Muscle of leg (tissue), 11 donors: ENCODE measurements around the gene SHANK3. TPM values are rescaled to one million over a fixed set of nuclear protein-coding genes. Genes with fewer than 3 reads are reported as not detected.

Experiments used
- DNase-seq: peaks from one replicate; pipeline ENCODE4 v3.0.0; 2013
- H3K27ac ChIP-seq: one replicate; pipeline ENCODE4 v1.5.1; 2013; ENCODE audit warnings: mild to moderate bottlenecking, low read length, control low read depth
- H3K27me3 ChIP-seq: one replicate; pipeline ENCODE4 v1.6.1; 2013; ENCODE audit warnings: low read length; ENCODE audit not compliant: control insufficient read depth, insufficient read depth
- H3K36me3 ChIP-seq: one replicate; pipeline ENCODE4 v1.6.1; 2013; ENCODE audit warnings: low read length; ENCODE audit not compliant: control insufficient read depth, insufficient read depth
- H3K4me1 ChIP-seq: one replicate; pipeline ENCODE4 v1.6.1; 2013; ENCODE audit warnings: low read length; ENCODE audit not compliant: control insufficient read depth, insufficient read depth
- H3K4me3 ChIP-seq: one replicate; pipeline ENCODE4 v1.5.1; 2013; ENCODE audit warnings: low read length, control low read depth
- H3K9me3 ChIP-seq: replicated peaks from 2 replicates; pipeline ENCODE4 v1.6.1; 2013; ENCODE audit warnings: low read depth, low read length; ENCODE audit not compliant: control insufficient read depth
- WGBS: methylation state at CpG from one replicate; pipeline ENCODE4 v1.1.5; 2013; ENCODE audit warnings: missing lambda C conversion rate; ENCODE audit not compliant: insufficient coverage; 5-methylcytosine and 5-hydroxymethylcytosine counted together
- polyA plus RNA-seq, 8 donors: library from polyadenylated mRNA; unstranded; fragments of 120-200 nt; gene quantifications; one replicate each; pipeline versions ENCODE4 v1.2.1 to v1.2.3, GENCODE V29; 2013; ENCODE audit warnings: inconsistent platforms in 1 of 8, low replicate concordance in 1 of 8; ENCODE audit not compliant: insufficient read length in 8 of 8, insufficient read depth in 1 of 8
- total RNA-seq: library from RNA; stranded (reverse); fragments of 120-200 nt; gene quantifications from one replicate; pipeline ENCODE4 v1.2.4, GENCODE V29; 2013

The SHANK3 gene
- total and polyA plus RNA-seq, 9 donors: 4.3 to 25.1 (median 15.5) TPM

- WGBS: 80% methylated on average over 31 of the region's 32 CpGs
Measured at GRCh38 chr22:50721257-50721844, 48.7 kb downstream of the SHANK3 start.

GRCh38 chr22:50722048-50722701 lies 49.6 kb downstream of the SHANK3 start:
- no peak overlapping the region for H3K4me3 ChIP-seq
- H3K27ac ChIP-seq: no peak overlapping the region
- WGBS: 92% methylated on average over 31 of the region's 33 CpGs
- H3K36me3 ChIP-seq: peaks cover 2% of the 10 kb centered on the region
- peaks cover 28% of the 10 kb centered on the region for H3K27me3 ChIP-seq
- H3K4me1 ChIP-seq: peaks cover 9% of the 10 kb centered on the region
- H3K9me3 ChIP-seq: no peaks in the 10 kb centered on the region
- no peak for DNase-seq

More at GRCh38 chr22:50721257-50721844, 48.7 kb downstream of the SHANK3 start:
- no peak overlapping the region for H3K4me3 ChIP-seq
- peaks cover 2% of the 10 kb centered on the region for H3K36me3 ChIP-seq
- peaks cover 9% of the 10 kb centered on the region for H3K4me1 ChIP-seq
- peaks cover 28% of the 10 kb centered on the region for H3K27me3 ChIP-seq
- no peak overlapping the region for H3K27ac ChIP-seq
- DNase-seq: no peak
- no peaks in the 10 kb centered on the region for H3K9me3 ChIP-seq

Other genes with a start within 250 kb of the SHANK3 start
- gene SBF1, start 197.8 kb upstream of the SHANK3 start, total RNA-seq: 36.5 TPM
- 10 to 100 TPM; 34.6 to 49.7 (median 45.2) TPM for gene SBF1, start 197.8 kb upstream of the SHANK3 start, polyA plus RNA-seq
- gene ADM2, start 191.3 kb upstream of the SHANK3 start, total RNA-seq: 0.40 TPM
- gene ADM2, start 191.3 kb upstream of the SHANK3 start, polyA plus RNA-seq: under 1 TPM; 0.23 to 0.81 (median 0.54) TPM
- gene MIOX, start 186.0 kb upstream of the SHANK3 start, total RNA-seq: not detected
- gene MIOX, start 186.0 kb upstream of the SHANK3 start, polyA plus RNA-seq: under 1 TPM in 4 of 8 donors, not detected in 4; 0.08 to 0.12 (median 0.10) TPM
- 27.0 TPM for gene LMF2, start 165.1 kb upstream of the SHANK3 start, total RNA-seq
- 10 to 100 TPM; 35.5 to 54.1 (median 44.9) TPM for gene LMF2, start 165.1 kb upstream of the SHANK3 start, polyA plus RNA-seq
- 34.8 TPM for gene NCAPH2, start 164.6 kb upstream of the SHANK3 start, total RNA-seq
- 10 to 100 TPM; 30.7 to 40.3 (median 37.6) TPM for gene NCAPH2, start 164.6 kb upstream of the SHANK3 start, polyA plus RNA-seq
- gene SCO2, start 147.2 kb upstream of the SHANK3 start, total RNA-seq: 0.40 TPM
- gene SCO2, start 147.2 kb upstream of the SHANK3 start, polyA plus RNA-seq: 1 to 10 TPM in 6 of 8 donors, under 1 TPM in 2; 0.71 to 7.0 (median 3.3) TPM
- 3.2 TPM for gene TYMP, start 142.8 kb upstream of the SHANK3 start, total RNA-seq
- gene TYMP, start 142.8 kb upstream of the SHANK3 start, polyA plus RNA-seq: 1 to 10 TPM; 3.4 to 5.8 (median 4.1) TPM
- not detected for gene KLHDC7B, start 126.9 kb upstream of the SHANK3 start, total RNA-seq
- gene KLHDC7B, start 126.9 kb upstream of the SHANK3 start, polyA plus RNA-seq: under 1 TPM in 4 of 8 donors, not detected in 4; 0.03 to 0.35 (median 0.07) TPM
- not detected for gene SYCE3, start 109.9 kb upstream of the SHANK3 start, total RNA-seq
- not detected for gene SYCE3, start 109.9 kb upstream of the SHANK3 start, polyA plus RNA-seq
- 46.2 TPM for gene CPT1B, start 94.4 kb upstream of the SHANK3 start, total RNA-seq
- 10 to 100 TPM; 24.5 to 66.6 (median 42.7) TPM for gene CPT1B, start 94.4 kb upstream of the SHANK3 start, polyA plus RNA-seq
- gene CHKB, start 90.0 kb upstream of the SHANK3 start, total RNA-seq: 47.5 TPM
- gene CHKB, start 90.0 kb upstream of the SHANK3 start, polyA plus RNA-seq: 10 to 100 TPM; 38.6 to 61.7 (median 47.2) TPM
- gene MAPK8IP2, start 72.0 kb upstream of the SHANK3 start, total RNA-seq: 0.22 TPM
- gene MAPK8IP2, start 72.0 kb upstream of the SHANK3 start, polyA plus RNA-seq: under 1 TPM; 0.34 to 0.68 (median 0.55) TPM
- 8.4 TPM for gene ARSA, start 44.7 kb upstream of the SHANK3 start, total RNA-seq
- 10 to 100 TPM; 11.4 to 21.9 (median 15.2) TPM for gene ARSA, start 44.7 kb upstream of the SHANK3 start, polyA plus RNA-seq
- gene ACR, start 65.4 kb downstream of the SHANK3 start, total RNA-seq: 0.09 TPM
- gene ACR, start 65.4 kb downstream of the SHANK3 start, polyA plus RNA-seq: under 1 TPM; 0.15 to 0.46 (median 0.23) TPM
- gene RABL2B, start 110.8 kb downstream of the SHANK3 start, total RNA-seq: 9.9 TPM
- gene RABL2B, start 110.8 kb downstream of the SHANK3 start, polyA plus RNA-seq: 10 to 100 TPM; 14.6 to 29.8 (median 21.2) TPM